Measurements from ENCODE around the gene CGNL1. TPM values are rescaled to one million over a fixed set of nuclear protein-coding genes. Genes with fewer than 3 reads are reported as not detected.

The CGNL1 gene
- polyA plus RNA-seq, 1 of the 3 experiments (the other 2 are of a cell fraction) = 0.23 TPM

GRCh38 chr15:57554063-57554811 is 177.9 kb downstream of the CGNL1 start:
- H3K4me3 ChIP-seq (ENCODE audit: low read depth in 2 of 2, low read length in 1 of 2) = no peak overlapping the region
- no peaks in the 10 kb centered on the region for H3K79me2 ChIP-seq (ENCODE audit: insufficient read depth)
- WGBS (ENCODE audit: low lambda C conversion rate) = 61% methylated on average over 3 of the region's 10 CpGs
- H3K4me1 ChIP-seq (ENCODE audit: control insufficient read depth in 1 of 2, insufficient read depth in 2 of 2, low read depth in 1 of 2, low read length in 1 of 2) = peaks cover 25 to 35% of the 10 kb centered on the region in 2 experiments; a peak in 3 of 4 replicates
- TF ChIP-seq EZH2phosphoT487 (IDR thresholded peaks at IDR 0.05; ENCODE audit: borderline replicate concordance, low read depth) (no peak), NRF1 (IDR thresholded peaks at IDR 0.05; ENCODE audit: low read depth, low read length) (no peak), POLR2AphosphoS5 (IDR thresholded peaks at IDR 0.05; ENCODE audit: low read depth, low read length) (no peak), TCF12 (IDR thresholded peaks at IDR 0.05) (peak; percentile 30; the same call in 1 of the 2 replicates)
- POLR2A ChIA-PET = interaction anchor here (0.6 kb wide), 1 partner anchor 395 kb away, joined by 3 read pairs; no protein-coding TSS in a partner anchor
- H2AFZ ChIP-seq (ENCODE audit: low read depth) = peak overlapping the region; percentile 42; the same call in 1 of the 2 replicates
- no peak overlapping the region for H3K9ac ChIP-seq
- H3K9me3 ChIP-seq = no peaks in the 10 kb centered on the region
- no peaks in the 10 kb centered on the region for H4K20me1 ChIP-seq (ENCODE audit: insufficient read depth)
- H3F3A ChIP-seq (replicated peaks; ENCODE audit: insufficient read depth) = peaks cover 11% of the 10 kb centered on the region
- no peaks in the 10 kb centered on the region for H3K9me2 ChIP-seq
- CTCF ChIA-PET = interaction anchor here (0.9 to 12.5 kb wide), 9 partner anchors 8 to 629 kb away, joined by 3 to 145 read pairs (median 5); no protein-coding TSS in a partner anchor
- no peak overlapping the region for H3K4me2 ChIP-seq
- peak overlapping the region in 1 of 2 experiments; percentile 69; a peak in 2 of 4 replicates for H3K27ac ChIP-seq (ENCODE audit: low read depth in 2 of 2, low read length in 1 of 2)
- H3K36me3 ChIP-seq (replicated peaks in 1 of 2; ENCODE audit: control insufficient read depth in 1 of 2, insufficient read depth in 2 of 2, low read length in 1 of 2) = no peaks in the 10 kb centered on the region
- DNase-seq = peak; percentile 36
- no peaks in the 10 kb centered on the region for H3K27me3 ChIP-seq (ENCODE audit: insufficient read depth)

DNA sequence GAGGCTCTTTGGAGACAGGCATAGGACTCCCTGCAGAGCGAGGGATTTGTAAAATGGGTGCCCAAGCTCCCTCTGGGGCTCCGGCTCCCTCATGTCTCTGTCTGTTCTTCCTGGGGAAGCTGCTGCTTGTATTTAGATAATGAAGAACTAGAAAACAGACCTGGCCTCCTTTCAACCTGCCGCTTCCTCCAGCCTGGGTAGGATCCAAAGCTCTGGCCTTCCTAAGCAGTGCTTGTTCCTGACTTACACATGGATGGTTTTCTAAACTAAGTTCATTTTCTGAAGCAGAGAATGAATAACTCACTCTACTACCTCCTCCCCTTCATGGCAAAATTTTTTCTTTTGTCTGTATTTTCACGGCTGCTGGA is 178.5 kb downstream of the CGNL1 start:
- TF ChIP-seq EZH2phosphoT487 (IDR thresholded peaks at IDR 0.05; ENCODE audit: borderline replicate concordance, low read depth) (no peak), FOXM1 (IDR thresholded peaks at IDR 0.05; ENCODE audit: low read depth) (no peak), MEF2A (IDR thresholded peaks at IDR 0.05; ENCODE audit: borderline replicate concordance, low read depth) (no peak), NRF1 (IDR thresholded peaks at IDR 0.05; ENCODE audit: low read depth, low read length) (no peak), USF1 (IDR thresholded peaks at IDR 0.05; ENCODE audit: borderline replicate concordance, low read depth) (no peak), RCOR1 (IDR thresholded peaks at IDR 0.05; ENCODE audit: low read length) (no peak), REST (IDR thresholded peaks at IDR 0.05; ENCODE audit: low read depth, low read length) (no peak)
- TF ChIP-seq, protein P1, sequence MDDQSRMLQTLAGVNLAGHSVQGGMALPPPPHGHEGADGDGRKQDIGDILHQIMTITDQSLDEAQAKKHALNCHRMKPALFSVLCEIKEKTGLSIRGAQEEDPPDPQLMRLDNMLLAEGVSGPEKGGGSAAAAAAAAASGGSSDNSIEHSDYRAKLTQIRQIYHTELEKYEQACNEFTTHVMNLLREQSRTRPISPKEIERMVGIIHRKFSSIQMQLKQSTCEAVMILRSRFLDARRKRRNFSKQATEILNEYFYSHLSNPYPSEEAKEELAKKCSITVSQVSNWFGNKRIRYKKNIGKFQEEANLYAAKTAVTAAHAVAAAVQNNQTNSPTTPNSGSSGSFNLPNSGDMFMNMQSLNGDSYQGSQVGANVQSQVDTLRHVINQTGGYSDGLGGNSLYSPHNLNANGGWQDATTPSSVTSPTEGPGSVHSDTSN (IDR thresholded peaks at IDR 0.05) = no peak
- Histone ChIP-seq H3K9ac (no peak overlapping the region), H3K4me2 (no peak overlapping the region), H3K36me3 (replicated peaks in 1 of 2; ENCODE audit: control insufficient read depth in 1 of 2, insufficient read depth in 2 of 2, low read length in 1 of 2) (no peaks in the 10 kb centered on the region), H2AFZ (ENCODE audit: low read depth) (peak overlapping the region; percentile 42; the same call in 1 of the 2 replicates), H3K4me1 (ENCODE audit: control insufficient read depth in 1 of 2, insufficient read depth in 2 of 2, low read depth in 1 of 2, low read length in 1 of 2) (peaks cover 25 to 35% of the 10 kb centered on the region in 2 experiments; a peak in 3 of 4 replicates), H3K27ac (ENCODE audit: low read depth in 2 of 2, low read length in 1 of 2) (peak overlapping the region in 1 of 2 experiments; percentile 69; a peak in 2 of 4 replicates), H3F3A (replicated peaks; ENCODE audit: insufficient read depth) (peaks cover 11% of the 10 kb centered on the region), H3K79me2 (ENCODE audit: insufficient read depth) (no peaks in the 10 kb centered on the region), H3K27me3 (ENCODE audit: insufficient read depth) (no peaks in the 10 kb centered on the region), H3K4me3 (ENCODE audit: low read depth in 2 of 2, low read length in 1 of 2) (no peak overlapping the region), H4K20me1 (ENCODE audit: insufficient read depth) (no peaks in the 10 kb centered on the region), H3K9me3 (no peaks in the 10 kb centered on the region), H3K9me2 (no peaks in the 10 kb centered on the region)
- no peak for DNase-seq
- CTCF ChIA-PET = interaction anchor here (1.0 to 12.5 kb wide), 7 partner anchors 9 to 516 kb away, joined by 3 to 145 read pairs (median 5); no protein-coding TSS in a partner anchor
- 100% methylated on average over 3 of the region's 4 CpGs for WGBS (ENCODE audit: low lambda C conversion rate)
- POLR2A ChIA-PET = interaction anchor here (0.6 kb wide), 1 partner anchor 394 kb away, joined by 3 read pairs; no protein-coding TSS in a partner anchor
